Neural cell (in vitro differentiated cells): ENCODE measurements around the gene MOCS2. TPM values are rescaled to one million over a fixed set of nuclear protein-coding genes. Genes with fewer than 3 reads are reported as not detected.

Experiments used
- H2AFZ ChIP-seq: fragments of 200-600, 300-800 bp; sonication (generic), shearing (Covaris generic); 2 replicates; pipeline ENCODE4 v1.6.0; 2014; ENCODE audit warnings: low read depth, mild to moderate bottlenecking, antibody characterized with exemption, low read length, moderate library complexity
- H3F3A ChIP-seq: fragments of 200-600 bp; shearing (Covaris generic); 2 replicates; pipeline ENCODE4 v1.6.1; 2016; ENCODE audit warnings: mild to moderate bottlenecking, moderate library complexity, mixed read lengths, antibody characterized with exemption, low read length; ENCODE audit not compliant: insufficient read depth, poor library complexity, severe bottlenecking
- H3K27ac ChIP-seq: fragments of 200-600, 300-800 bp; sonication (generic), shearing (Covaris generic); 2 replicates; pipeline ENCODE4 v1.5.1; 2014; ENCODE audit warnings: mild to moderate bottlenecking, low read length, moderate library complexity
- H3K27me3 ChIP-seq: fragments of 300-800, 200-600 bp; sonication (generic), shearing (Covaris generic); 2 replicates; pipeline ENCODE4 v1.6.0; 2014; ENCODE audit warnings: mild to moderate bottlenecking, low read depth, low read length, moderate library complexity; ENCODE audit not compliant: insufficient read depth
- H3K36me3 ChIP-seq: fragments of 300-800, 200-600 bp; sonication (generic), shearing (Covaris generic); 2 replicates; pipeline ENCODE4 v1.5.1; 2014; ENCODE audit warnings: mild to moderate bottlenecking, antibody characterized with exemption, low read length, moderate library complexity; ENCODE audit not compliant: insufficient read depth
- H3K4me2 ChIP-seq: fragments of 300-800, 200-600 bp; sonication (generic), shearing (Covaris generic); 2 replicates; pipeline ENCODE4 v1.6.0; 2014; ENCODE audit warnings: mild to moderate bottlenecking, low read length
- H3K4me3 ChIP-seq: fragments of 300-800, 200-600 bp; sonication (generic), shearing (Covaris generic); 2 replicates; pipeline ENCODE4 v1.5.1; 2014; ENCODE audit warnings: mild to moderate bottlenecking, low read length, moderate library complexity
- H3K79me2 ChIP-seq: fragments of 200-600 bp; shearing (Covaris generic); replicated peaks from 2 replicates; pipeline ENCODE4 v1.6.0; 2014; ENCODE audit warnings: mild to moderate bottlenecking, low read length, moderate library complexity; ENCODE audit not compliant: insufficient read depth
- H3K9ac ChIP-seq: fragments of 300-800, 200-600 bp; sonication (generic), shearing (Covaris generic); 2 replicates; pipeline ENCODE4 v1.6.1; 2016; ENCODE audit warnings: mild to moderate bottlenecking, low read length, mixed read lengths
- H3K9me2 ChIP-seq: fragments of 200-600 bp; shearing (Covaris generic); 2 replicates; pipeline ENCODE4 v1.6.1; 2016; ENCODE audit warnings: mild to moderate bottlenecking, low read length, mixed read lengths; ENCODE audit not compliant: insufficient read depth
- H3K9me3 ChIP-seq: fragments of 200-600, 300-800 bp; sonication (generic), shearing (Covaris generic); 2 replicates; pipeline ENCODE4 v1.6.1; 2016; ENCODE audit warnings: mild to moderate bottlenecking, mixed run types, low read length, moderate library complexity, mixed read lengths
- H4K20me1 ChIP-seq: fragments of 200-600 bp; shearing (Covaris generic); 2 replicates; pipeline ENCODE4 v1.6.1; 2016; ENCODE audit warnings: mild to moderate bottlenecking, mixed run types; ENCODE audit not compliant: insufficient read depth
- CTCF ChIP-seq: fragments of 450-650 bp; IDR thresholded peaks from 2 replicates; pipeline ENCODE4 v1.5.1; 2014; ENCODE audit warnings: antibody characterized with exemption, mild to moderate bottlenecking, moderate library complexity; ENCODE audit not compliant: poor library complexity, severe bottlenecking
- EP300 ChIP-seq: fragments of 450-650 bp; conservative IDR thresholded peaks from 2 replicates; pipeline ENCODE4 v1.6.1; 2014; ENCODE audit warnings: antibody characterized with exemption, mild to moderate bottlenecking, moderate library complexity; ENCODE audit not compliant: poor library complexity, severe bottlenecking
- EZH2 ChIP-seq: fragments of 200-600, 300-800 bp; shearing (Covaris generic), sonication (generic); IDR thresholded peaks from 2 replicates; pipeline ENCODE4 v1.6.1; 2014; ENCODE audit warnings: antibody characterized with exemption, low read length, borderline replicate concordance, mild to moderate bottlenecking; ENCODE audit not compliant: insufficient read depth, poor library complexity, severe bottlenecking
- MXI1 ChIP-seq: fragments of 450-650 bp; conservative IDR thresholded peaks from 2 replicates; pipeline ENCODE4 v1.6.1; 2014; ENCODE audit warnings: antibody characterized with exemption, mild to moderate bottlenecking; ENCODE audit not compliant: poor library complexity, severe bottlenecking
- POLR2AphosphoS5 ChIP-seq: IDR thresholded peaks from 2 replicates; pipeline ENCODE4 v1.6.1; 2012
- RAD21 ChIP-seq: fragments of 450-650 bp; conservative IDR thresholded peaks from 2 replicates; pipeline ENCODE4 v1.6.1; 2014; ENCODE audit warnings: antibody characterized with exemption, mild to moderate bottlenecking, moderate library complexity
- REST ChIP-seq: IDR thresholded peaks from 2 replicates; pipeline ENCODE4 v1.6.1; 2012; ENCODE audit warnings: borderline replicate concordance
- SMC3 ChIP-seq: fragments of 450-650 bp; conservative IDR thresholded peaks from 2 replicates; pipeline ENCODE4 v1.6.1; 2014; ENCODE audit warnings: antibody characterized with exemption, mild to moderate bottlenecking, moderate library complexity; ENCODE audit not compliant: poor library complexity
- TAF1 ChIP-seq: IDR thresholded peaks from 2 replicates; pipeline ENCODE4 v1.6.1; 2012; ENCODE audit warnings: low read depth
- polyA plus RNA-seq: library from polyadenylated mRNA; depleted of rRNA; stranded (reverse); fragments of >200 nt; gene quantifications from 2 replicates; pipeline ENCODE4 v1.2.3, GENCODE V29; 2014

Gene MOCS2
- polyA plus RNA-seq, 1 donor from 2014 or later = 71.0 TPM

- Histone ChIP-seq H4K20me1 (no peaks in the 10 kb centered on the region), H3K9me3 (no peaks in the 10 kb centered on the region), H3K9me2 (no peaks in the 10 kb centered on the region), H3F3A (no peaks in the 10 kb centered on the region), H2AFZ (no peak overlapping the region), H3K79me2 (no peaks in the 10 kb centered on the region), H3K4me2 (no peak overlapping the region), H3K9ac (no peak overlapping the region), H3K4me3 (no peak overlapping the region), H3K36me3 (no peaks in the 10 kb centered on the region), H3K27ac (no peak overlapping the region), H3K27me3 (no peaks in the 10 kb centered on the region)
- TF ChIP-seq POLR2AphosphoS5 = no peak
Observed at GRCh38 chr5:53089481-53089991, 20.0 kb downstream of the MOCS2 start.

GRCh38 chr5:53087621-53088121, 21.9 kb downstream of the MOCS2 start:
- H4K20me1 ChIP-seq = no peaks in the 10 kb centered on the region
- H3K27me3 ChIP-seq = no peaks in the 10 kb centered on the region
- no peaks in the 10 kb centered on the region for H3K9me3 ChIP-seq
- no peaks in the 10 kb centered on the region for H3K9me2 ChIP-seq
- H3K4me2 ChIP-seq = no peak overlapping the region
- no peak overlapping the region for H3K4me3 ChIP-seq
- no peaks in the 10 kb centered on the region for H3K79me2 ChIP-seq
- no peaks in the 10 kb centered on the region for H3F3A ChIP-seq
- H3K27ac ChIP-seq = no peak overlapping the region
- H2AFZ ChIP-seq = no peak overlapping the region
- no peaks in the 10 kb centered on the region for H3K36me3 ChIP-seq
- TF ChIP-seq EP300 (no peak), REST (no peak), SMC3 (no peak), CTCF (no peak), EZH2 (no peak), TAF1 (no peak), MXI1 (no peak), RAD21 (no peak), POLR2AphosphoS5 (no peak)
- H3K9ac ChIP-seq = no peak overlapping the region

GRCh38 chr5:53087171-53087570, 22.4 kb downstream of the MOCS2 start:
- Histone ChIP-seq H3K36me3 (no peaks in the 10 kb centered on the region), H2AFZ (no peak overlapping the region), H3K9me2 (no peaks in the 10 kb centered on the region), H3K9ac (no peak overlapping the region), H3K4me2 (no peak overlapping the region), H3K9me3 (no peaks in the 10 kb centered on the region), H3K27ac (no peak overlapping the region), H3K79me2 (no peaks in the 10 kb centered on the region), H3K27me3 (no peaks in the 10 kb centered on the region), H3K4me3 (no peak overlapping the region), H3F3A (no peaks in the 10 kb centered on the region), H4K20me1 (no peaks in the 10 kb centered on the region)
- TF ChIP-seq TAF1 (no peak), REST (no peak), MXI1 (no peak), SMC3 (no peak)
